HepG2 (cell line): ENCODE measurements around the gene CCDC120. TPM values are rescaled to one million over a fixed set of nuclear protein-coding genes. Genes with fewer than 3 reads are reported as not detected.
A peak's percentile ranks its signal among the peaks of the same experiment; 100 is the strongest.

Experiments
- ARNT ChIP-seq: fragments of 450-650 bp; IDR thresholded peaks from 2 replicates; pipeline ENCODE4 v1.6.1; 2017
- ATF7-NPFF ChIP-seq: sonication (generic); formaldehyde crosslinking; IDR thresholded peaks from 2 replicates; pipeline ENCODE4 v1.8.1; 2023; ENCODE audit warnings: mild to moderate bottlenecking, low read depth, missing genetic modification reagents, moderate library complexity
- FOSL2 ChIP-seq: sonication (generic); formaldehyde crosslinking; IDR thresholded peaks from 2 replicates; pipeline ENCODE4 v1.4.0; 2020; ENCODE audit warnings: missing genetic modification reagents
- FOXJ3 ChIP-seq: sonication (generic); formaldehyde crosslinking; IDR thresholded peaks from 2 replicates; pipeline ENCODE4 v1.4.0; 2020; ENCODE audit warnings: missing genetic modification reagents, mild to moderate bottlenecking, borderline replicate concordance
- GZF1 ChIP-seq: sonication (generic); formaldehyde crosslinking; IDR thresholded peaks from 2 replicates; pipeline ENCODE4 v1.5.1; 2020; ENCODE audit warnings: mild to moderate bottlenecking, missing genetic modification reagents
- HDAC1 ChIP-seq: sonication (generic); formaldehyde crosslinking; IDR thresholded peaks from 2 replicates; pipeline ENCODE4 v1.5.1; 2020; ENCODE audit warnings: mild to moderate bottlenecking, missing genetic modification reagents
- HDAC2 ChIP-seq: sonication (generic); formaldehyde crosslinking; IDR thresholded peaks from 2 replicates; pipeline ENCODE4 v1.4.0; 2020; ENCODE audit warnings: missing genetic modification reagents
- HNF4A ChIP-seq: sonication (generic); formaldehyde crosslinking; IDR thresholded peaks from 2 replicates; pipeline ENCODE4 v1.4.0; 2020; ENCODE audit warnings: missing genetic modification reagents
- HOXA5 ChIP-seq: sonication (generic); formaldehyde crosslinking; IDR thresholded peaks from 2 replicates; pipeline ENCODE4 v1.4.0; 2020; ENCODE audit warnings: missing genetic modification reagents
- LCORL ChIP-seq, 2 experiments: fragments of 450-650 bp in 1 of 2; sonication (generic) in 1 of 2; formaldehyde crosslinking in 1 of 2; IDR thresholded peaks; 2 replicates each; pipeline versions ENCODE4 v1.5.0 to v1.6.1; 2017 to 2020; ENCODE audit warnings: antibody characterized with exemption in 1 of 2, missing genetic modification reagents in 1 of 2
- MED8 ChIP-seq: sonication (generic); formaldehyde crosslinking; IDR thresholded peaks from 2 replicates; pipeline ENCODE4 v1.8.1; 2023; ENCODE audit warnings: mild to moderate bottlenecking, missing genetic modification reagents; ENCODE audit not compliant: insufficient replicate concordance
- MXD4 ChIP-seq: IDR thresholded peaks from 2 replicates; pipeline ENCODE4 v1.6.1; 2016; ENCODE audit warnings: mild to moderate bottlenecking, missing biosample characterization, missing genetic modification reagents
- NCOA2 ChIP-seq: sonication (generic); formaldehyde crosslinking; IDR thresholded peaks from 2 replicates; pipeline ENCODE4 v1.8.0; 2022; ENCODE audit warnings: inconsistent platforms
- NONO ChIP-seq, 2 experiments: fragments of 450-650 bp in 1 of 2; sonication (generic) in 1 of 2; formaldehyde crosslinking in 1 of 2; IDR thresholded peaks in 1 of 2; conservative IDR thresholded peaks in 1 of 2; 2 replicates each; pipeline versions ENCODE4 v1.6.1 to v1.8.0; 2017 to 2022; ENCODE audit warnings: mild to moderate bottlenecking in 1 of 2, missing genetic modification reagents in 1 of 2, moderate library complexity in 1 of 2
- NR2C2 ChIP-seq: sonication (generic); formaldehyde crosslinking; IDR thresholded peaks from 2 replicates; pipeline ENCODE4 v1.4.0; 2020; ENCODE audit warnings: missing genetic modification reagents, mild to moderate bottlenecking, moderate library complexity, borderline replicate concordance
- NR2F1 ChIP-seq, 2 experiments: fragments of 450-650 bp in 1 of 2; formaldehyde crosslinking in 1 of 2; IDR thresholded peaks; 2 replicates each; pipeline versions ENCODE4 v1.5.0 to v1.6.1; 2016 to 2020; ENCODE audit warnings: mild to moderate bottlenecking in 1 of 2, missing compliant biosample characterization in 1 of 2, missing genetic modification reagents in 1 of 2, moderate library complexity in 1 of 2
- PHB2 ChIP-seq: fragments of 450-650 bp; IDR thresholded peaks from 2 replicates; pipeline ENCODE4 v1.6.1; 2018; ENCODE audit not compliant: partially characterized antibody
- REL ChIP-seq: sonication (generic); formaldehyde crosslinking; conservative IDR thresholded peaks from 2 replicates; pipeline ENCODE4 v1.8.0; 2022; ENCODE audit warnings: mild to moderate bottlenecking, missing genetic modification reagents, moderate library complexity
- SALL2 ChIP-seq: sonication (generic); formaldehyde crosslinking; IDR thresholded peaks from 2 replicates; pipeline ENCODE4 v1.8.1; 2023; ENCODE audit warnings: mild to moderate bottlenecking, missing genetic modification reagents, inconsistent platforms
- SRSF9 ChIP-seq: fragments of 200-400 bp; formaldehyde crosslinking; IDR thresholded peaks from 2 replicates; pipeline ENCODE4 v1.6.1; 2018; ENCODE audit warnings: borderline replicate concordance, mild to moderate bottlenecking, low read depth, low read length; ENCODE audit not compliant: insufficient read depth, poor library complexity, severe bottlenecking
- TAF15 ChIP-seq: fragments of 200-400 bp; formaldehyde crosslinking; IDR thresholded peaks from one replicate; pipeline ENCODE4 v1.6.1; 2018; ENCODE audit warnings: mild to moderate bottlenecking, low read depth, low read length; ENCODE audit not compliant: poor library complexity, severe bottlenecking
- ZNF160 ChIP-seq: sonication (generic); formaldehyde crosslinking; IDR thresholded peaks from 2 replicates; pipeline ENCODE4 v1.8.0; 2022; ENCODE audit warnings: mild to moderate bottlenecking, inconsistent platforms, missing genetic modification reagents
- ZNF530 ChIP-seq: sonication (generic); formaldehyde crosslinking; IDR thresholded peaks from 2 replicates; pipeline ENCODE4 v1.5.0; 2020; ENCODE audit warnings: low read depth, mild to moderate bottlenecking, missing genetic modification reagents
- ZNF569 ChIP-seq: sonication (generic); formaldehyde crosslinking; IDR thresholded peaks from 2 replicates; pipeline ENCODE4 v1.5.0; 2020; ENCODE audit warnings: mild to moderate bottlenecking, missing genetic modification reagents, moderate library complexity, borderline replicate concordance
- ZNF674 ChIP-seq: sonication (generic); formaldehyde crosslinking; IDR thresholded peaks from 2 replicates; pipeline ENCODE4 v1.5.0; 2020; ENCODE audit warnings: low read depth, mild to moderate bottlenecking, missing genetic modification reagents
- polyA plus RNA-seq, 8 experiments: library from polyadenylated mRNA; depleted of rRNA in 3 of 8; stranded (reverse) in 7 of 8; unstranded in 1 of 8; fragments of >200 nt; fragmentation: Illumina TruSeq in 4 of 8; extraction: Trizol in 4 of 8; gene quantifications; 2 replicates each; pipeline versions ENCODE4 v1.2.1 to v1.2.3, GENCODE V29; 2011 to 2016; ENCODE audit warnings: low read depth in 4 of 8, missing spikeins in 1 of 8, mixed read lengths in 1 of 8; ENCODE audit not compliant: insufficient read depth in 1 of 8
- total RNA-seq, 5 experiments: library from RNA; depleted of rRNA; stranded (reverse); fragments of >200 nt; fragmentation: Illumina TruSeq; extraction: Trizol; gene quantifications; 2 replicates each; pipeline ENCODE4 v1.2.3, GENCODE V29; 2016; ENCODE audit warnings: low read depth in 1 of 5
- TF ChIP-seq, protein P1 (sequence below): sonication (generic); formaldehyde crosslinking; IDR thresholded peaks from 2 replicates; pipeline ENCODE4 v1.9.0; 2022; ENCODE audit warnings: low read depth, missing genetic modification reagents
- TF ChIP-seq, protein P2 (sequence below): sonication (generic); formaldehyde crosslinking; IDR thresholded peaks from 2 replicates; pipeline ENCODE4 v1.5.0; 2020; ENCODE audit warnings: mild to moderate bottlenecking, missing genetic modification reagents, moderate library complexity
- TF ChIP-seq, protein P3 (sequence below): sonication (generic); formaldehyde crosslinking; IDR thresholded peaks from 2 replicates; pipeline ENCODE4 v1.5.0; 2020; ENCODE audit warnings: missing genetic modification reagents

The CCDC120 gene
- total and polyA plus RNA-seq, 2 of the 13 experiments (the other 11 are each of a cell fraction or from before 2014, with no cell fraction given): 0.89 to 3.2 TPM

DNA sequence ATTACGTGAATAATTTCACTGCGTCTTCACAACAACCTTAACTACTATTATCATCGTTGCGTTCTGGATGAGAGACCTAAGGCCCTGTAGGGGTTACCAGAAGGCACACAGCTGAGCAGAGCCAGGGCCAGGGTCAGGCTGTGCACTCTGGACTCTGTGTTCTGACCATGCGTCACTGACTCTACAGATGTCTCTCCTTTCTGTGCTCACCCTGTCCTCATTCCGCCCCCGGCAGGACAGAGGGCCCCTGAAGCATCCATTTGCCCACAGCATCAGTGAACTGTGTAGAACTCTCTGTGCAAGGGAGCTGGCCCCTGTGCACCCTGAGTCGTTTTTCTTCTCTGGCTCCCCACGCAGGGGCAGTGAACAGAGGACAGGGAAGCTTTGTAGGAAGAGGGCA is 43.4 kb downstream of the CCDC120 start (continued):
- TF ChIP-seq LCORL (IDR thresholded peaks at IDR 0.05) (no peak), LCORL (CRISPR knock-in tag; IDR thresholded peaks at IDR 0.05) (peak; percentile 53; the same call in 1 of the 2 replicates), TAF15 (no peak), GZF1 (CRISPR knock-in tag) (no peak), REL (CRISPR knock-in tag) (0 out of 2 replicates have a peak, but pooled peaks have one; percentile 10), HOXA5 (CRISPR knock-in tag) (no peak), PHB2 (no peak), HDAC1 (0 out of 2 replicates have a peak, but pooled peaks have one; percentile 45), MED8 (CRISPR knock-in tag) (no peak), MXD4 (CRISPR knock-in tag) (no peak), ZNF569 (no peak), HDAC2 (CRISPR knock-in tag) (peak; percentile 17; the same call in 1 of the 2 replicates), ATF7-NPFF (CRISPR knock-in tag) (no peak), SALL2 (CRISPR knock-in tag) (no peak), FOSL2 (CRISPR knock-in tag) (peak; percentile 70), ZNF674 (CRISPR knock-in tag) (no peak), NR2C2 (CRISPR knock-in tag) (peak; percentile 39; the same call in 1 of the 2 replicates), FOXJ3 (CRISPR knock-in tag) (no peak), NONO (IDR thresholded peaks at IDR 0.05) (no peak), NONO (CRISPR knock-in tag; conservative IDR thresholded peaks at IDR 0.05) (0 out of 2 replicates have a peak, but pooled peaks have one; percentile 18), NCOA2 (CRISPR knock-in tag) (0 out of 2 replicates have a peak, but pooled peaks have one; percentile 26), ZNF530 (no peak), NR2F1 (CRISPR knock-in tag; IDR thresholded peaks at IDR 0.05) (peak; percentile 16 to 69; a peak in 2 of 4 replicates), ZNF160 (CRISPR knock-in tag) (no peak), ARNT (no peak), HNF4A (CRISPR knock-in tag) (peak; percentile 85), SRSF9 (no peak)
- TF ChIP-seq, protein P1, sequence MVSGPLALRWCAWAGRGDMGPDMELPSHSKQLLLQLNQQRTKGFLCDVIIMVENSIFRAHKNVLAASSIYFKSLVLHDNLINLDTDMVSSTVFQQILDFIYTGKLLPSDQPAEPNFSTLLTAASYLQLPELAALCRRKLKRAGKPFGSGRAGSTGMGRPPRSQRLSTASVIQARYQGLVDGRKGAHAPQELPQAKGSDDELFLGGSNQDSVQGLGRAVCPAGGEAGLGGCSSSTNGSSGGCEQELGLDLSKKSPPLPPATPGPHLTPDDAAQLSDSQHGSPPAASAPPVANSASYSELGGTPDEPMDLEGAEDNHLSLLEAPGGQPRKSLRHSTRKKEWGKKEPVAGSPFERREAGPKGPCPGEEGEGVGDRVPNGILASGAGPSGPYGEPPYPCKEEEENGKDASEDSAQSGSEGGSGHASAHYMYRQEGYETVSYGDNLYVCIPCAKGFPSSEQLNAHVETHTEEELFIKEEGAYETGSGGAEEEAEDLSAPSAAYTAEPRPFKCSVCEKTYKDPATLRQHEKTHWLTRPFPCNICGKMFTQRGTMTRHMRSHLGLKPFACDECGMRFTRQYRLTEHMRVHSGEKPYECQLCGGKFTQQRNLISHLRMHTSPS (CRISPR knock-in tag): no peak
- TF ChIP-seq, protein P2, sequence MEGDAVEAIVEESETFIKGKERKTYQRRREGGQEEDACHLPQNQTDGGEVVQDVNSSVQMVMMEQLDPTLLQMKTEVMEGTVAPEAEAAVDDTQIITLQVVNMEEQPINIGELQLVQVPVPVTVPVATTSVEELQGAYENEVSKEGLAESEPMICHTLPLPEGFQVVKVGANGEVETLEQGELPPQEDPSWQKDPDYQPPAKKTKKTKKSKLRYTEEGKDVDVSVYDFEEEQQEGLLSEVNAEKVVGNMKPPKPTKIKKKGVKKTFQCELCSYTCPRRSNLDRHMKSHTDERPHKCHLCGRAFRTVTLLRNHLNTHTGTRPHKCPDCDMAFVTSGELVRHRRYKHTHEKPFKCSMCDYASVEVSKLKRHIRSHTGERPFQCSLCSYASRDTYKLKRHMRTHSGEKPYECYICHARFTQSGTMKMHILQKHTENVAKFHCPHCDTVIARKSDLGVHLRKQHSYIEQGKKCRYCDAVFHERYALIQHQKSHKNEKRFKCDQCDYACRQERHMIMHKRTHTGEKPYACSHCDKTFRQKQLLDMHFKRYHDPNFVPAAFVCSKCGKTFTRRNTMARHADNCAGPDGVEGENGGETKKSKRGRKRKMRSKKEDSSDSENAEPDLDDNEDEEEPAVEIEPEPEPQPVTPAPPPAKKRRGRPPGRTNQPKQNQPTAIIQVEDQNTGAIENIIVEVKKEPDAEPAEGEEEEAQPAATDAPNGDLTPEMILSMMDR (CRISPR knock-in tag): peak; percentile 30; the same call in 1 of the 2 replicates
- TF ChIP-seq, protein P3, sequence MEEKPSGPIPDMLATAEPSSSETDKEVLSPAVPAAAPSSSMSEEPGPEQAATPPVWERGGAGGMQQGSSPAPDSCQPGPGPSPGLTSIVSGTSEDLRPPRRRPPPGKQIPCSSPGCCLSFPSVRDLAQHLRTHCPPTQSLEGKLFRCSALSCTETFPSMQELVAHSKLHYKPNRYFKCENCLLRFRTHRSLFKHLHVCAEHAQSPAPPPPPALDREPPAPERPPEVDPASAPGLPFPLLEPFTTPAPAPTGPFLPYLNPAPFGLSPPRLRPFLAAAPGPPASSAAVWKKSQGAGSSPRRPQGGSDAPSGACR (CRISPR knock-in tag): no peak
